Measurements from ENCODE around the gene DNAJC22. TPM values are rescaled to one million over a fixed set of nuclear protein-coding genes. Genes with fewer than 3 reads are reported as not detected.

The DNAJC22 gene
- total and polyA plus RNA-seq, 10 donors: 0.10 to 1.9 (median 0.70) TPM

DNA sequence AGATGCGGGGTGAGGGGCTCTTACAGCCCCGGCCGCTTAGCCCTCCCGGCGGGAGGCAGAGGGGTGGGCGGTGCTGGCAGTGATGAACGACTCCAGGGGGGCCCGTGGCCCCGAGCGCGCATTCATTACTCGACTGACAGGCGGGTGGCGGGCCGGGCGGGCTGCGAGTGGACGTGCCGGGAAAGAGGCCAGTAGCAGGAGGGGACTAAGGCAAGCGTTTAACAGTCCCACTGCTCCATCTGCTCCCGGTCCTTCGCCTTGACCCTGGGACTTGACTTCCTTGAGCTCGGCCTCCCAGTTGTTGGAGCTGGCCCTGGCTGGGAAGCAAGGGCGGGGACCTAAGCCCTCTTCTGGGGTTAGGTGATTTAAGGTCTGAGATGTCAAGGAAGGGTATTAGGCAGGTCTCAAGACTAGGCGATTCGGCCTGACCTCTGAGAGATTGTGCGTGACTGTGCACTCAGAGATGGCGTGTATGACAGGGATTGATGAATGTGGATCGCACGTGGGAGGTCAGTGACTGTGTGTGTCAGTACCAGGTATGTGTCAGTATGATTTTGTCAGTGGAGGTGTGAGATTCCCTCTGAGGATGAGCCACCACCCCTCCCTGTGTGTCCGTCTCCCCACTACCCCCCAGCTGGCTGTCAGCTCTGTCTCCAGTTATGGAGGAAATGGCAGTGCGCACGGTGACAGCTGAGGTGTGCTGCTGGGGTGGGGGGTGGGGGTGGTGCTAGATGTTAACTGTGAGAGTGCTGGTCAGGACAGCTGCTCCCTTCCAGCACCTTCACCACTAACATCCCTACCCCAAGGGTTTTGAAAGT is 3.6 kb upstream of the DNAJC22 start:
- TF ChIP-seq POLR2AphosphoS5 (IDR thresholded peaks at IDR 0.05): no peak
- peak in 1 of 11 experiments; percentile 42 for TF ChIP-seq CTCF (IDR thresholded peaks at IDR 0.05 in 8 of 11, conservative IDR thresholded peaks at IDR 0.05 in 3 of 11)
- no peak for TF ChIP-seq POLR2A (IDR thresholded peaks at IDR 0.05)
- no peaks in the 10 kb centered on the region for H3K9me3 ChIP-seq
- H3K27me3 ChIP-seq (replicated peaks in 1 of 7): peaks cover 23 to 98% (median 60%) of the 10 kb centered on the region in 7 donors
- intact Hi-C loops (cut with DNase I; ENCODE audit: low total_unique reads): loop anchor here (5.0 kb wide), 1 partner anchor 56 kb away; no protein-coding TSS in a partner anchor
- H3K27ac ChIP-seq: no peak overlapping the region
- no peak for DNase-seq
- 3 to 4% (median 4%) methylated on average over 33 of the region's 33 CpGs for WGBS, 5 donors
- H3K4me3 ChIP-seq: peak overlapping the region; percentile 41 to 69 (median 48)
- H3K36me3 ChIP-seq: no peaks in the 10 kb centered on the region
- H3K4me1 ChIP-seq: peaks cover 47 to 68% (median 63%) of the 10 kb centered on the region in 6 donors

GRCh38 chr12:49344486-49345050 is 2.1 kb upstream of the DNAJC22 start:
- 18 to 22% (median 21%) methylated on average over 15 of the region's 15 CpGs for WGBS, 5 donors
- peaks cover 23 to 98% (median 72%) of the 10 kb centered on the region in 7 donors for H3K27me3 ChIP-seq (replicated peaks in 1 of 7)
- peak overlapping the region in 2 of 8 donors; percentile 23 to 65 for H3K4me3 ChIP-seq
- no peak for DNase-seq
- peaks cover 48 to 72% (median 63%) of the 10 kb centered on the region in 6 donors for H3K4me1 ChIP-seq
- H3K27ac ChIP-seq: no peak overlapping the region
- intact Hi-C loops (cut with DNase I; ENCODE audit: low total_unique reads): loop anchor here (5.0 kb wide), 1 partner anchor 57 kb away; no protein-coding TSS in a partner anchor
- TF ChIP-seq CTCF (IDR thresholded peaks at IDR 0.05 in 8 of 11, conservative IDR thresholded peaks at IDR 0.05 in 3 of 11) (no peak), POLR2AphosphoS5 (IDR thresholded peaks at IDR 0.05) (no peak), POLR2A (IDR thresholded peaks at IDR 0.05) (no peak)
- H3K9me3 ChIP-seq: no peaks in the 10 kb centered on the region
- H3K36me3 ChIP-seq: no peaks in the 10 kb centered on the region

DNA sequence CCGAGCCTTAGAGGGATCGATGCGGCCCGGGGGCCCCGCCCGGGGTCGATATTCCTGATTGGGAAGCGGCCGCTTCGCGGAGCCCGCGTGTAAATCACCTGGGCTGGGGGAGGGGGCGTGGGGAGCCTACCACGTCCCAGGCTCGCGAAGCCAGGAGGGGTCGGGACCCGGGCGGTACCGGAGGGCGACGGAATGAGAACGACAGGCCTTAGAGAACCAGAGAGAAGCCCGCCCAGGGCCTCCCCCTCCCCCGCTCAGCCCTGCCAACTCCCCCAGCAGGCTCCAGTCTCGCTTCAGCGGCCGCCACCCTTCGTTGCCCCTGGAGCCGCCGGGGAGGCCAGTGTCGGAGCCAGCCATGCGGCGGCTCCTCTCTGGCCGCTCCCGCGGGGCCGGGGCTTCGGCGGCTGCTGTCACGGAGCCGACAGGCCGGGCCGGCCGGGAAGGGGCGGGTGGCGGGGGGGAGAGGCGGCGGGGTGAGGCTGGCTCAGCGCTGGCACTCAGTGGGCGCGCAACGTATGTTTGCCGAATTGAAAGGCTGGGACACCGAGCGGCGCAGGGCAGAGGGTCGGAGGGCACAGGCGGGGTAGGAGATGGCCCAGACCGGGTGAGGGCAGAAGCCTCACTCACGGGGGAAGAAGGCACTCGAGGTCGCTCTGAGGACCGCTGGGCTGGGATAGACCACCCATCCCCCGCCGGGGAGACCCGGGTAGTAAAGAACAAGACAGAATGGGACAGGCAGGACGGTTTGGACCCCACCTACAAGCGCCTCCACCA is 1.4 kb upstream of the DNAJC22 start:
- TF ChIP-seq POLR2A (IDR thresholded peaks at IDR 0.05): no peak
- TF ChIP-seq CTCF (IDR thresholded peaks at IDR 0.05 in 8 of 11, conservative IDR thresholded peaks at IDR 0.05 in 3 of 11): no peak
- no peak for TF ChIP-seq POLR2AphosphoS5 (IDR thresholded peaks at IDR 0.05)
- Histone ChIP-seq H3K36me3 (no peaks in the 10 kb centered on the region), H3K9me3 (no peaks in the 10 kb centered on the region), H3K4me1 (peaks cover 48 to 72% (median 63%) of the 10 kb centered on the region in 6 donors), H3K27ac (no peak overlapping the region), H3K4me3 (peak overlapping the region in 6 of 8 donors; percentile 19 to 65 (median 34)), H3K27me3 (replicated peaks in 1 of 7) (peaks cover 23 to 98% (median 72%) of the 10 kb centered on the region in 7 donors)
- no peak for DNase-seq
- 1 to 7% (median 2%) methylated on average over 30 to 70 of the region's 70 CpGs for WGBS, 5 donors
- intact Hi-C loops (cut with DNase I; ENCODE audit: low total_unique reads): no loop called here

Measured in spleen (tissue), 11 donors.